GM23338 (cell line): ENCODE data around the gene WNT6. TPM values are rescaled to one million over a fixed set of nuclear protein-coding genes. Genes with fewer than 3 reads are reported as not detected.

Experiments used
- ATAC-seq: fragments of 200-7000 bp; cut with Tn5 transposase; 3 replicates; pipeline ENCODE4 v1.9.1; 2020
- DNase-seq: peaks from one replicate; pipeline ENCODE4 v3.0.0-alpha.2; 2015; ENCODE audit warnings: low spot score
- H2AFZ ChIP-seq: fragments of 200-600 bp; sonication (generic); 2 replicates; pipeline ENCODE4 v1.8.0; 2016; ENCODE audit warnings: antibody characterized with exemption, mild to moderate bottlenecking, moderate library complexity
- H3F3A ChIP-seq: fragments of 200-600 bp; sonication (generic); replicated peaks from 2 replicates; pipeline ENCODE4 v1.8.0; 2017; ENCODE audit warnings: antibody characterized with exemption, mixed run types, low read depth
- H3K27ac ChIP-seq: fragments of 200-600 bp; sonication (generic); 2 replicates; pipeline ENCODE4 v1.6.1; 2016; ENCODE audit warnings: low read depth
- H3K27me3 ChIP-seq: fragments of 200-600 bp; sonication (generic); 2 replicates; pipeline ENCODE4 v1.8.0; 2016; ENCODE audit warnings: mild to moderate bottlenecking, mixed run types, moderate library complexity; ENCODE audit not compliant: insufficient read depth
- H3K36me3 ChIP-seq: fragments of 200-600 bp; sonication (generic); 2 replicates; pipeline ENCODE4 v1.8.0; 2016; ENCODE audit warnings: mild to moderate bottlenecking; ENCODE audit not compliant: insufficient read depth
- H3K4me1 ChIP-seq: fragments of 200-600 bp; sonication (generic); 2 replicates; pipeline ENCODE4 v1.8.0; 2016; ENCODE audit warnings: mild to moderate bottlenecking, moderate library complexity; ENCODE audit not compliant: insufficient read depth
- H3K4me2 ChIP-seq: fragments of 200-600 bp; sonication (generic); 2 replicates; pipeline ENCODE4 v1.7.1; 2017; ENCODE audit warnings: mixed run types
- H3K4me3 ChIP-seq: fragments of 200-600 bp; sonication (generic); 2 replicates; pipeline ENCODE4 v1.6.1; 2016; ENCODE audit warnings: mixed run types
- H3K79me2 ChIP-seq: fragments of 200-600 bp; sonication (generic); replicated peaks from 2 replicates; pipeline ENCODE4 v1.8.0; 2017; ENCODE audit warnings: mild to moderate bottlenecking; ENCODE audit not compliant: insufficient read depth
- H3K9me2 ChIP-seq: fragments of 200-600 bp; sonication (generic); 2 replicates; pipeline ENCODE4 v1.8.0; 2017; ENCODE audit not compliant: insufficient read depth
- H4K20me1 ChIP-seq: fragments of 200-600 bp; sonication (generic); replicated peaks from 2 replicates; pipeline ENCODE4 v1.8.0; 2017; ENCODE audit warnings: mild to moderate bottlenecking; ENCODE audit not compliant: insufficient read depth
- H3K27ac Mint-ChIP-seq: 2 replicates; pipeline ENCODE4 v1.8.0; 2020; ENCODE audit warnings: inconsistent platforms, mild to moderate bottlenecking, moderate library complexity, mixed read lengths
- H3K27me3 Mint-ChIP-seq: 3 replicates; pipeline ENCODE4 v1.8.0; 2022; ENCODE audit warnings: low read depth, mild to moderate bottlenecking, moderate library complexity, mixed read lengths, inconsistent platforms; ENCODE audit not compliant: insufficient read depth, poor library complexity
- H3K36me3 Mint-ChIP-seq: 3 replicates; pipeline ENCODE4 v1.8.0; 2021; ENCODE audit warnings: low read depth, mild to moderate bottlenecking, inconsistent platforms, moderate library complexity, mixed read lengths
- H3K4me1 Mint-ChIP-seq: 3 replicates; pipeline ENCODE4 v1.8.0; 2020; ENCODE audit warnings: mild to moderate bottlenecking, inconsistent platforms, mixed read lengths
- H3K4me3 Mint-ChIP-seq: 3 replicates; pipeline ENCODE4 v1.8.0; 2021; ENCODE audit warnings: moderate library complexity, mild to moderate bottlenecking, inconsistent platforms, mixed read lengths
- H3K9me3 Mint-ChIP-seq: 3 replicates; pipeline ENCODE4 v1.8.0; 2020; ENCODE audit warnings: moderate library complexity, mild to moderate bottlenecking, inconsistent platforms, mixed read lengths
- CREB1 ChIP-seq: fragments of 250-450 bp; sonication (Bioruptor Pico); IDR thresholded peaks from 2 replicates; pipeline ENCODE4 v1.5.0; 2020; ENCODE audit warnings: low read depth, mild to moderate bottlenecking, moderate library complexity
- ETS1 ChIP-seq: IDR thresholded peaks from 2 replicates; pipeline ENCODE4 v1.6.1; 2016; ENCODE audit warnings: antibody characterized with exemption
- EZH2 ChIP-seq: fragments of 200-600 bp; sonication (generic); IDR thresholded peaks from one replicate; pipeline ENCODE4 v1.8.0; 2017; ENCODE audit warnings: antibody characterized with exemption, mild to moderate bottlenecking, low read depth; ENCODE audit not compliant: unreplicated experiment
- EZH2phosphoT487 ChIP-seq: fragments of 200-600 bp; sonication (generic); IDR thresholded peaks from one replicate; pipeline ENCODE4 v1.8.1; 2018; ENCODE audit warnings: antibody characterized with exemption; ENCODE audit not compliant: unreplicated experiment
- JUNB ChIP-seq: IDR thresholded peaks from one replicate; pipeline ENCODE4 v1.6.1; 2016; ENCODE audit warnings: antibody characterized with exemption; ENCODE audit not compliant: unreplicated experiment
- NANOG ChIP-seq: IDR thresholded peaks from 2 replicates; pipeline ENCODE4 v1.6.1; 2016; ENCODE audit warnings: antibody characterized with exemption, borderline replicate concordance
- POLR2AphosphoS5 ChIP-seq: IDR thresholded peaks from 2 replicates; pipeline ENCODE4 v1.6.1; 2016; ENCODE audit warnings: antibody characterized with exemption, low read depth
- ZNF114 ChIP-seq: fragments of 250-450 bp; sonication (Bioruptor Pico); IDR thresholded peaks from 2 replicates; pipeline ENCODE4 v1.5.0; 2020; ENCODE audit warnings: mild to moderate bottlenecking, moderate library complexity
- ZNF331 ChIP-seq: fragments of 250-450 bp; sonication (Bioruptor Pico); IDR thresholded peaks from 2 replicates; pipeline ENCODE4 v1.5.0; 2020; ENCODE audit warnings: low read depth, mild to moderate bottlenecking, moderate library complexity
- ZNF462 ChIP-seq: fragments of 250-450 bp; sonication (Bioruptor Pico); IDR thresholded peaks from 2 replicates; pipeline ENCODE4 v1.5.0; 2020; ENCODE audit warnings: mild to moderate bottlenecking, moderate library complexity
- polyA plus RNA-seq: library from polyadenylated mRNA; unstranded; fragments of >200 nt; fragmentation: Nextera tagmentation; extraction: Ambion mirVana; gene quantifications from 2 replicates; pipeline ENCODE4 v1.2.1, GENCODE V29; 2016
- total RNA-seq: library from RNA; depleted of rRNA; stranded (reverse); fragments of >200 nt; shearing (Covaris generic); gene quantifications from 2 replicates; pipeline ENCODE4 v1.2.3, GENCODE V29; 2014
- TF ChIP-seq, protein P1 (sequence below): IDR thresholded peaks from one replicate; pipeline ENCODE4 v1.6.1; 2018; ENCODE audit warnings: antibody characterized with exemption; ENCODE audit not compliant: unreplicated experiment
- TF ChIP-seq, protein P2 (sequence below), 2 experiments: fragments of 200-600 bp in 1 of 2; sonication (generic) in 1 of 2; conservative IDR thresholded peaks; 2 replicates each; pipeline versions ENCODE4 v1.5.1 to v1.6.1; 2016 to 2017; ENCODE audit warnings: antibody characterized with exemption in 2 of 2, low read depth in 2 of 2, mild to moderate bottlenecking in 2 of 2, moderate library complexity in 1 of 2

The WNT6 gene
- total and polyA plus RNA-seq, 2 experiments from 2014 or later: not detected

GRCh38 chr2:218902427-218902826, 42.8 kb downstream of the WNT6 start (continued):
- TF ChIP-seq, protein P1, sequence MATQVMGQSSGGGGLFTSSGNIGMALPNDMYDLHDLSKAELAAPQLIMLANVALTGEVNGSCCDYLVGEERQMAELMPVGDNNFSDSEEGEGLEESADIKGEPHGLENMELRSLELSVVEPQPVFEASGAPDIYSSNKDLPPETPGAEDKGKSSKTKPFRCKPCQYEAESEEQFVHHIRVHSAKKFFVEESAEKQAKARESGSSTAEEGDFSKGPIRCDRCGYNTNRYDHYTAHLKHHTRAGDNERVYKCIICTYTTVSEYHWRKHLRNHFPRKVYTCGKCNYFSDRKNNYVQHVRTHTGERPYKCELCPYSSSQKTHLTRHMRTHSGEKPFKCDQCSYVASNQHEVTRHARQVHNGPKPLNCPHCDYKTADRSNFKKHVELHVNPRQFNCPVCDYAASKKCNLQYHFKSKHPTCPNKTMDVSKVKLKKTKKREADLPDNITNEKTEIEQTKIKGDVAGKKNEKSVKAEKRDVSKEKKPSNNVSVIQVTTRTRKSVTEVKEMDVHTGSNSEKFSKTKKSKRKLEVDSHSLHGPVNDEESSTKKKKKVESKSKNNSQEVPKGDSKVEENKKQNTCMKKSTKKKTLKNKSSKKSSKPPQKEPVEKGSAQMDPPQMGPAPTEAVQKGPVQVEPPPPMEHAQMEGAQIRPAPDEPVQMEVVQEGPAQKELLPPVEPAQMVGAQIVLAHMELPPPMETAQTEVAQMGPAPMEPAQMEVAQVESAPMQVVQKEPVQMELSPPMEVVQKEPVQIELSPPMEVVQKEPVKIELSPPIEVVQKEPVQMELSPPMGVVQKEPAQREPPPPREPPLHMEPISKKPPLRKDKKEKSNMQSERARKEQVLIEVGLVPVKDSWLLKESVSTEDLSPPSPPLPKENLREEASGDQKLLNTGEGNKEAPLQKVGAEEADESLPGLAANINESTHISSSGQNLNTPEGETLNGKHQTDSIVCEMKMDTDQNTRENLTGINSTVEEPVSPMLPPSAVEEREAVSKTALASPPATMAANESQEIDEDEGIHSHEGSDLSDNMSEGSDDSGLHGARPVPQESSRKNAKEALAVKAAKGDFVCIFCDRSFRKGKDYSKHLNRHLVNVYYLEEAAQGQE: no peak
- TF ChIP-seq ETS1 (no peak), EZH2 (no peak), CREB1 (no peak)

- H3K4me2 ChIP-seq: no peak overlapping the region
- Mint-ChIP-seq H3K9me3 (no peaks in the 10 kb centered on the region), H3K27me3 (peaks cover 44% of the 10 kb centered on the region), H3K36me3 (no peaks in the 10 kb centered on the region), H3K4me3 (no peak overlapping the region), H3K4me1 (no peaks in the 10 kb centered on the region), H3K27ac (no peak overlapping the region)
- DNase-seq (no peak), ATAC-seq (no peak)
- H3K27me3 ChIP-seq: peaks cover 93% of the 10 kb centered on the region
- no peaks in the 10 kb centered on the region for H3K79me2 ChIP-seq
- no peaks in the 10 kb centered on the region for H3K36me3 ChIP-seq
- H3K4me3 ChIP-seq: no peak overlapping the region
- no peaks in the 10 kb centered on the region for H3K9me2 ChIP-seq
- TF ChIP-seq CREB1 (no peak), NANOG (no peak), ZNF331 (no peak), ZNF462 (CRISPR knock-in tag) (no peak), POLR2AphosphoS5 (no peak), ZNF114 (CRISPR knock-in tag) (no peak), ETS1 (no peak), EZH2phosphoT487 (no peak), JUNB (no peak)
- TF ChIP-seq, protein P2, sequence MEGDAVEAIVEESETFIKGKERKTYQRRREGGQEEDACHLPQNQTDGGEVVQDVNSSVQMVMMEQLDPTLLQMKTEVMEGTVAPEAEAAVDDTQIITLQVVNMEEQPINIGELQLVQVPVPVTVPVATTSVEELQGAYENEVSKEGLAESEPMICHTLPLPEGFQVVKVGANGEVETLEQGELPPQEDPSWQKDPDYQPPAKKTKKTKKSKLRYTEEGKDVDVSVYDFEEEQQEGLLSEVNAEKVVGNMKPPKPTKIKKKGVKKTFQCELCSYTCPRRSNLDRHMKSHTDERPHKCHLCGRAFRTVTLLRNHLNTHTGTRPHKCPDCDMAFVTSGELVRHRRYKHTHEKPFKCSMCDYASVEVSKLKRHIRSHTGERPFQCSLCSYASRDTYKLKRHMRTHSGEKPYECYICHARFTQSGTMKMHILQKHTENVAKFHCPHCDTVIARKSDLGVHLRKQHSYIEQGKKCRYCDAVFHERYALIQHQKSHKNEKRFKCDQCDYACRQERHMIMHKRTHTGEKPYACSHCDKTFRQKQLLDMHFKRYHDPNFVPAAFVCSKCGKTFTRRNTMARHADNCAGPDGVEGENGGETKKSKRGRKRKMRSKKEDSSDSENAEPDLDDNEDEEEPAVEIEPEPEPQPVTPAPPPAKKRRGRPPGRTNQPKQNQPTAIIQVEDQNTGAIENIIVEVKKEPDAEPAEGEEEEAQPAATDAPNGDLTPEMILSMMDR (conservative IDR thresholded peaks at IDR 0.05; ENCODE audit: low read depth in 2 of 2): no peak
- H3K4me1 ChIP-seq: 0 out of 2 replicates have a peak, but pooled peaks cover 4% of the 10 kb centered on the region
- H3F3A ChIP-seq: no peaks in the 10 kb centered on the region
- H3K27ac ChIP-seq: no peak overlapping the region
- no peaks in the 10 kb centered on the region for H4K20me1 ChIP-seq
- no peak overlapping the region for H2AFZ ChIP-seq
Measured at GRCh38 chr2:218904176-218904575, 44.6 kb downstream of the WNT6 start.
